Activated T-cell treated with anti-CD3 and anti-CD28 coated beads, Interleukin-2, amount 50 U/mL, for 48 hours (primary cell): ENCODE data around the gene EARS2.
"Not testable (repeated sequence)": the region's sequence is repeated elsewhere in the genome, so short reads cannot be mapped to it uniquely, and the experiment has no call there.

ENCODE experiments used
- DNase-seq, 2 experiments: peaks; one replicate each; pipeline ENCODE4 v3.0.0-alpha.2; 2020

Gene EARS2

GRCh38 chr16:23566724-23567123 lies 9.6 kb upstream of the EARS2 start:
- DNase-seq = no peak

GRCh38 chr16:23564575-23565363 lies 7.6 kb upstream of the EARS2 start:
- no peak for DNase-seq

- DNase-seq = no peak
Observed at GRCh38 chr16:23563186-23563585, 6.0 kb upstream of the EARS2 start.

- no peak for DNase-seq
Observed at GRCh38 chr16:23562505-23562904, 5.4 kb upstream of the EARS2 start.

- DNase-seq = no peak
Observed at GRCh38 chr16:23561586-23561985, 4.4 kb upstream of the EARS2 start.

GRCh38 chr16:23557779-23558702 lies 891 bp upstream of the EARS2 start:
- DNase-seq = peak in 1 of 2 experiments; percentile 45

- no peak for DNase-seq
Observed at GRCh38 chr16:23554536-23554935, 2.6 kb downstream of the EARS2 start.

GRCh38 chr16:23552161-23552560 lies 5.0 kb downstream of the EARS2 start:
- no peak for DNase-seq

- no peak for DNase-seq
Observed at GRCh38 chr16:23549938-23550337, 7.2 kb downstream of the EARS2 start.

- no peak for DNase-seq
Observed at GRCh38 chr16:23544436-23544835, 12.7 kb downstream of the EARS2 start.

- DNase-seq = not testable (repeated sequence)
Observed at GRCh38 chr16:23540817-23541178, 16.4 kb downstream of the EARS2 start.

GRCh38 chr16:23539984-23540816 lies 16.9 kb downstream of the EARS2 start:
- DNase-seq = no peak

GRCh38 chr16:23538919-23539278 lies 18.3 kb downstream of the EARS2 start:
- DNase-seq = no peak

GRCh38 chr16:23537390-23537789 lies 19.8 kb downstream of the EARS2 start:
- DNase-seq = no peak

GRCh38 chr16:23535901-23536300 lies 21.2 kb downstream of the EARS2 start:
- DNase-seq = no peak

- no peak for DNase-seq
Observed at GRCh38 chr16:23534868-23535860, 22.0 kb downstream of the EARS2 start.

GRCh38 chr16:23532448-23532847 lies 24.7 kb downstream of the EARS2 start:
- no peak for DNase-seq

GRCh38 chr16:23530062-23530461 lies 27.1 kb downstream of the EARS2 start:
- DNase-seq = no peak

- no peak for DNase-seq
Observed at GRCh38 chr16:23528644-23529310, 28.4 kb downstream of the EARS2 start.

GRCh38 chr16:23527961-23528643 lies 29.0 kb downstream of the EARS2 start:
- DNase-seq = no peak

- DNase-seq = no peak
Observed at GRCh38 chr16:23524886-23525285, 32.3 kb downstream of the EARS2 start.
